GM12878 (cell line): ENCODE measurements around the gene GPC5. TPM values are rescaled to one million over a fixed set of nuclear protein-coding genes. Genes with fewer than 3 reads are reported as not detected.

Source experiments
- RB1 ChIP-seq: fragments of 450-650 bp; formaldehyde crosslinking; IDR thresholded peaks from 2 replicates; pipeline ENCODE4 v1.6.1; 2017; ENCODE audit warnings: mild to moderate bottlenecking, borderline replicate concordance
- polyA plus RNA-seq, 11 experiments: library from polyadenylated mRNA; depleted of rRNA in 4 of 11; unstranded in 6 of 11; stranded (reverse) in 5 of 11; fragments of >200 nt; fragmentation: Nextera tagmentation in 4 of 11; fragmentation: Illumina TruSeq in 1 of 11; extraction: Ambion mirVana in 4 of 11; extraction: Trizol in 1 of 11; gene quantifications; 1 replicate in 1 of 11; 2 replicates in 10 of 11; pipeline versions ENCODE4 v1.2.1 to v1.2.3, GENCODE V29; 2011 to 2016; ENCODE audit warnings: inconsistent platforms in 2 of 11, missing spikeins in 2 of 11, low read depth in 1 of 11
- total RNA-seq, 4 experiments: library from RNA; depleted of rRNA in 3 of 4; stranded (reverse); fragments of >200 nt in 3 of 4; fragmentation: Illumina TruSeq in 1 of 4; extraction: Trizol in 1 of 4; gene quantifications; 2 replicates each; pipeline versions ENCODE4 v1.2.1 to v1.2.3, GENCODE V29; 2013 to 2021
- TF ChIP-seq, protein P1 (sequence below): fragments of 450-650 bp; IDR thresholded peaks from 2 replicates; pipeline ENCODE4 v1.6.1; 2016; ENCODE audit warnings: mild to moderate bottlenecking, moderate library complexity, borderline replicate concordance
- TF ChIP-seq, protein P2 (sequence below): fragments of 450-650 bp; IDR thresholded peaks from 2 replicates; pipeline ENCODE4 v1.6.1; 2017; ENCODE audit warnings: antibody characterized with exemption, mild to moderate bottlenecking, moderate library complexity
- TF ChIP-seq, protein P3 (sequence below): fragments of 450-650 bp; formaldehyde crosslinking; IDR thresholded peaks from 2 replicates; pipeline ENCODE4 v1.5.0; 2022; ENCODE audit warnings: mild to moderate bottlenecking, missing genetic modification characterization

The GPC5 gene
- total and polyA plus RNA-seq, 10 of the 15 experiments (the other 5 are each of a cell fraction or from before 2014, with no cell fraction given) = 0.05 to 0.87 (median 0.44) TPM; not detected in 1

DNA sequence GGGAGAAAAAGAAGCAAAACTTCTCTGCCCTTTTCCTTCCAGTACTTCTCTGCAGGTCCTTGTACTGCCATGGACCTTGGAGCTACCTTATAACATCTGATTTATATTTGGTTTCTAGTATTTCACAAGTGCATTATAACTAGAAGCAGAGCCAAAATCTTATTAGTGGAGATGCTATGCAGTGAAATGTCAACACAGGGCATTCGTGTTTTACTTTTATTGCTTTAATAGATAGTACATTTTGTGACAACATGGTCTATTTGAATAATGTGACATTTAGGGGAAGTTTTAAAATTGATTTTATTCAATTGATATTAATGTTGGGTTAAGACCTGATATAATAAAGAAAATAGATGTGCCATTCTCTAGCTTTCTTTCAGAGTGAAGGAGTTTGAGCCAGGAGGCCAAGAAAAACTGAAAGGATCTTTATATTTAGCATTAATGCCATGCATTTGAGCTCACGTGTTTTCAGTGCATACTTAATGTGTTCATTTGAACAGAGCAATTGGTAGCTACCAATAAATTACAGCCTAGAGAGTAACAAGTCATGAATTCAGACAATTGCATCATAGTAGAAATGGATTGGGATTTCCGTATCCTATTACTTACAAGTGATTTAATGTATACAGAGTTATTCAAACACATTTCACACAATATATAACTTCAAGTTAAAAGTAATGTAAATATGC is 863.8 kb downstream of the GPC5 start (continued):
- TF ChIP-seq, protein P1, sequence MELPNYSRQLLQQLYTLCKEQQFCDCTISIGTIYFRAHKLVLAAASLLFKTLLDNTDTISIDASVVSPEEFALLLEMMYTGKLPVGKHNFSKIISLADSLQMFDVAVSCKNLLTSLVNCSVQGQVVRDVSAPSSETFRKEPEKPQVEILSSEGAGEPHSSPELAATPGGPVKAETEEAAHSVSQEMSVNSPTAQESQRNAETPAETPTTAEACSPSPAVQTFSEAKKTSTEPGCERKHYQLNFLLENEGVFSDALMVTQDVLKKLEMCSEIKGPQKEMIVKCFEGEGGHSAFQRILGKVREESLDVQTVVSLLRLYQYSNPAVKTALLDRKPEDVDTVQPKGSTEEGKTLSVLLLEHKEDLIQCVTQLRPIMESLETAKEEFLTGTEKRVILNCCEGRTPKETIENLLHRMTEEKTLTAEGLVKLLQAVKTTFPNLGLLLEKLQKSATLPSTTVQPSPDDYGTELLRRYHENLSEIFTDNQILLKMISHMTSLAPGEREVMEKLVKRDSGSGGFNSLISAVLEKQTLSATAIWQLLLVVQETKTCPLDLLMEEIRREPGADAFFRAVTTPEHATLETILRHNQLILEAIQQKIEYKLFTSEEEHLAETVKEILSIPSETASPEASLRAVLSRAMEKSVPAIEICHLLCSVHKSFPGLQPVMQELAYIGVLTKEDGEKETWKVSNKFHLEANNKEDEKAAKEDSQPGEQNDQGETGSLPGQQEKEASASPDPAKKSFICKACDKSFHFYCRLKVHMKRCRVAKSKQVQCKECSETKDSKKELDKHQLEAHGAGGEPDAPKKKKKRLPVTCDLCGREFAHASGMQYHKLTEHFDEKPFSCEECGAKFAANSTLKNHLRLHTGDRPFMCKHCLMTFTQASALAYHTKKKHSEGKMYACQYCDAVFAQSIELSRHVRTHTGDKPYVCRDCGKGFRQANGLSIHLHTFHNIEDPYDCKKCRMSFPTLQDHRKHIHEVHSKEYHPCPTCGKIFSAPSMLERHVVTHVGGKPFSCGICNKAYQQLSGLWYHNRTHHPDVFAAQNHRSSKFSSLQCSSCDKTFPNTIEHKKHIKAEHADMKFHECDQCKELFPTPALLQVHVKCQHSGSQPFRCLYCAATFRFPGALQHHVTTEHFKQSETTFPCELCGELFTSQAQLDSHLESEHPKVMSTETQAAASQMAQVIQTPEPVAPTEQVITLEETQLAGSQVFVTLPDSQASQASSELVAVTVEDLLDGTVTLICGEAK = no peak
- no peak for TF ChIP-seq RB1
- TF ChIP-seq, protein P2, sequence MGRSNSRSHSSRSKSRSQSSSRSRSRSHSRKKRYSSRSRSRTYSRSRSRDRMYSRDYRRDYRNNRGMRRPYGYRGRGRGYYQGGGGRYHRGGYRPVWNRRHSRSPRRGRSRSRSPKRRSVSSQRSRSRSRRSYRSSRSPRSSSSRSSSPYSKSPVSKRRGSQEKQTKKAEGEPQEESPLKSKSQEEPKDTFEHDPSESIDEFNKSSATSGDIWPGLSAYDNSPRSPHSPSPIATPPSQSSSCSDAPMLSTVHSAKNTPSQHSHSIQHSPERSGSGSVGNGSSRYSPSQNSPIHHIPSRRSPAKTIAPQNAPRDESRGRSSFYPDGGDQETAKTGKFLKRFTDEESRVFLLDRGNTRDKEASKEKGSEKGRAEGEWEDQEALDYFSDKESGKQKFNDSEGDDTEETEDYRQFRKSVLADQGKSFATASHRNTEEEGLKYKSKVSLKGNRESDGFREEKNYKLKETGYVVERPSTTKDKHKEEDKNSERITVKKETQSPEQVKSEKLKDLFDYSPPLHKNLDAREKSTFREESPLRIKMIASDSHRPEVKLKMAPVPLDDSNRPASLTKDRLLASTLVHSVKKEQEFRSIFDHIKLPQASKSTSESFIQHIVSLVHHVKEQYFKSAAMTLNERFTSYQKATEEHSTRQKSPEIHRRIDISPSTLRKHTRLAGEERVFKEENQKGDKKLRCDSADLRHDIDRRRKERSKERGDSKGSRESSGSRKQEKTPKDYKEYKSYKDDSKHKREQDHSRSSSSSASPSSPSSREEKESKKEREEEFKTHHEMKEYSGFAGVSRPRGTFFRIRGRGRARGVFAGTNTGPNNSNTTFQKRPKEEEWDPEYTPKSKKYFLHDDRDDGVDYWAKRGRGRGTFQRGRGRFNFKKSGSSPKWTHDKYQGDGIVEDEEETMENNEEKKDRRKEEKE = no peak
- TF ChIP-seq, protein P3, sequence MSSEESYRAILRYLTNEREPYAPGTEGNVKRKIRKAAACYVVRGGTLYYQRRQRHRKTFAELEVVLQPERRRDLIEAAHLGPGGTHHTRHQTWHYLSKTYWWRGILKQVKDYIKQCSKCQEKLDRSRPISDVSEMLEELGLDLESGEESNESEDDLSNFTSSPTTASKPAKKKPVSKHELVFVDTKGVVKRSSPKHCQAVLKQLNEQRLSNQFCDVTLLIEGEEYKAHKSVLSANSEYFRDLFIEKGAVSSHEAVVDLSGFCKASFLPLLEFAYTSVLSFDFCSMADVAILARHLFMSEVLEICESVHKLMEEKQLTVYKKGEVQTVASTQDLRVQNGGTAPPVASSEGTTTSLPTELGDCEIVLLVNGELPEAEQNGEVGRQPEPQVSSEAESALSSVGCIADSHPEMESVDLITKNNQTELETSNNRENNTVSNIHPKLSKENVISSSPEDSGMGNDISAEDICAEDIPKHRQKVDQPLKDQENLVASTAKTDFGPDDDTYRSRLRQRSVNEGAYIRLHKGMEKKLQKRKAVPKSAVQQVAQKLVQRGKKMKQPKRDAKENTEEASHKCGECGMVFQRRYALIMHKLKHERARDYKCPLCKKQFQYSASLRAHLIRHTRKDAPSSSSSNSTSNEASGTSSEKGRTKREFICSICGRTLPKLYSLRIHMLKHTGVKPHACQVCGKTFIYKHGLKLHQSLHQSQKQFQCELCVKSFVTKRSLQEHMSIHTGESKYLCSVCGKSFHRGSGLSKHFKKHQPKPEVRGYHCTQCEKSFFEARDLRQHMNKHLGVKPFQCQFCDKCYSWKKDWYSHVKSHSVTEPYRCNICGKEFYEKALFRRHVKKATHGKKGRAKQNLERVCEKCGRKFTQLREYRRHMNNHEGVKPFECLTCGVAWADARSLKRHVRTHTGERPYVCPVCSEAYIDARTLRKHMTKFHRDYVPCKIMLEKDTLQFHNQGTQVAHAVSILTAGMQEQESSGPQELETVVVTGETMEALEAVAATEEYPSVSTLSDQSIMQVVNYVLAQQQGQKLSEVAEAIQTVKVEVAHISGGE = no peak
